ENCODE data around the gene FNDC10.
A peak's percentile ranks its signal among the peaks of the same experiment; 100 is the strongest.
"Not testable (repeated sequence)": the region's sequence is repeated elsewhere in the genome, so short reads cannot be mapped to it uniquely, and the experiment has no call there.

Gene FNDC10

GRCh38 chr1:1599030-1599934 is 653 bp downstream of the FNDC10 start:
- no peak for DNase-seq (ENCODE audit: low read depth in 2 of 2)

GRCh38 chr1:1598720-1599029 is 1.3 kb downstream of the FNDC10 start:
- DNase-seq (ENCODE audit: low read depth in 2 of 2): no peak

- no peak for DNase-seq (ENCODE audit: low read depth in 2 of 2)
Observed at GRCh38 chr1:1598051-1598719, 1.8 kb downstream of the FNDC10 start.

GRCh38 chr1:1597275-1597930 is 2.5 kb downstream of the FNDC10 start:
- no peak for DNase-seq (ENCODE audit: low read depth in 2 of 2)

GRCh38 chr1:1596493-1597274 is 3.3 kb downstream of the FNDC10 start:
- no peak for DNase-seq (ENCODE audit: low read depth in 2 of 2)

- DNase-seq (ENCODE audit: low read depth in 2 of 2): not testable (repeated sequence)
Observed at GRCh38 chr1:1595341-1595740, 4.6 kb downstream of the FNDC10 start.

- no peak for DNase-seq (ENCODE audit: low read depth in 2 of 2)
Observed at GRCh38 chr1:1594602-1595260, 5.2 kb downstream of the FNDC10 start.

- DNase-seq (ENCODE audit: low read depth in 2 of 2): no peak
Observed at GRCh38 chr1:1593834-1594601, 5.9 kb downstream of the FNDC10 start.

- DNase-seq (ENCODE audit: low read depth in 2 of 2): no peak
Observed at GRCh38 chr1:1591452-1591851, 8.5 kb downstream of the FNDC10 start.

- DNase-seq (ENCODE audit: low read depth in 2 of 2): no peak
Observed at GRCh38 chr1:1583347-1584010, 16.5 kb downstream of the FNDC10 start.

GRCh38 chr1:1582585-1583346 is 17.2 kb downstream of the FNDC10 start:
- no peak for DNase-seq (ENCODE audit: low read depth in 2 of 2)

GRCh38 chr1:1578371-1578940 is 21.5 kb downstream of the FNDC10 start:
- DNase-seq (ENCODE audit: low read depth in 2 of 2): no peak

GRCh38 chr1:1577367-1578011 is 22.4 kb downstream of the FNDC10 start:
- DNase-seq (ENCODE audit: low read depth in 2 of 2): no peak

GRCh38 chr1:1574721-1575537 is 25.0 kb downstream of the FNDC10 start, which contains the start of gene SSU72:
Gene SSU72 (minus strand): TSS chr1:1574863. CDS start chr1:1574557, 306 bp downstream.
- DNase-seq (ENCODE audit: low read depth in 2 of 2): peak; percentile 90

- peak; percentile 38 to 62 for DNase-seq (ENCODE audit: low read depth in 2 of 2)
Observed at GRCh38 chr1:1573843-1574720, 25.9 kb downstream of the FNDC10 start.

GRCh38 chr1:1569341-1569740 is 30.6 kb downstream of the FNDC10 start:
- no peak for DNase-seq (ENCODE audit: low read depth in 2 of 2)
